ENCODE measurements around the gene KCNH2.
"Not testable (repeated sequence)": the region's sequence is repeated elsewhere in the genome, so short reads cannot be mapped to it uniquely, and the experiment has no call there.

The KCNH2 gene

GRCh38 chr7:150919160-150919559 is 59.0 kb downstream of the KCNH2 start:
- Histone ChIP-seq H3K27me3 (ENCODE audit: control insufficient read depth in 1 of 2, insufficient read depth in 2 of 2, low read length in 2 of 2) (no peaks in the 10 kb centered on the region), H3K9me3 (ENCODE audit: control insufficient read depth in 1 of 2, low read length in 2 of 2) (no peaks in the 10 kb centered on the region), H3K4me1 (ENCODE audit: control insufficient read depth in 1 of 2, insufficient read depth in 2 of 2, low read length in 2 of 2) (peaks cover 7 to 12% of the 10 kb centered on the region in 2 donors), H3K9ac (ENCODE audit: low read depth in 1 of 2, low read length in 2 of 2) (no peak overlapping the region), H3K27ac (ENCODE audit: low read depth, low read length) (no peak overlapping the region), H3K4me3 (ENCODE audit: low read depth in 1 of 2, low read length in 2 of 2) (no peak overlapping the region), H3K36me3 (ENCODE audit: control insufficient read depth in 1 of 2, insufficient read depth in 2 of 2, low read length in 2 of 2) (no peaks in the 10 kb centered on the region)

GRCh38 chr7:150918378-150918777 is 59.7 kb downstream of the KCNH2 start:
- H3K27ac ChIP-seq (ENCODE audit: low read depth, low read length) = no peak overlapping the region
- peaks cover 0 to 3% of the 10 kb centered on the region in 2 donors for H3K27me3 ChIP-seq (ENCODE audit: control insufficient read depth in 1 of 2, insufficient read depth in 2 of 2, low read length in 2 of 2)
- peaks cover 2 to 8% of the 10 kb centered on the region in 2 donors for H3K4me1 ChIP-seq (ENCODE audit: control insufficient read depth in 1 of 2, insufficient read depth in 2 of 2, low read length in 2 of 2)
- no peaks in the 10 kb centered on the region for H3K9me3 ChIP-seq (ENCODE audit: control insufficient read depth in 1 of 2, low read length in 2 of 2)
- no peak overlapping the region for H3K4me3 ChIP-seq (ENCODE audit: low read depth in 1 of 2, low read length in 2 of 2)
- no peaks in the 10 kb centered on the region for H3K36me3 ChIP-seq (ENCODE audit: control insufficient read depth in 1 of 2, insufficient read depth in 2 of 2, low read length in 2 of 2)
- no peak overlapping the region for H3K9ac ChIP-seq (ENCODE audit: low read depth in 1 of 2, low read length in 2 of 2)

DNA sequence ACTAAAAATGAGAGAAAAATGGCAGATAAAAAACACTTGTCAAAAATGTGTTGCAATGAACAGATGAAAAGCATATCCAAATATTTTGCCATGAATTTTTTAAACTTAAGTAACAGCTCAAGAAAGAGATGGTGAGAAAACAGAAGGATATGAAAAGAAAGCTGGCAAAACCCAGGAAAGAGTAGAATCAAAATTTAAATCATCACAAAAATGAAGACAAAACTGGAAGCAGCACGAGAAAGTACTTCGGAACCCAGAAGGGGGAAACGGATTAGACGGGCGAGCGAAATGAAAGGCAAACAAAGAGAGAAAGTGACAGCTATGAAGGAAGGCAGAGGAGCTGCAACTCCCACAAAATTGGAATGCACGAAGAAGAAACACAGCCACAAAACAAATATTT is 60.2 kb downstream of the KCNH2 start:
- H3K27me3 ChIP-seq (ENCODE audit: control insufficient read depth in 1 of 2, insufficient read depth in 2 of 2, low read length in 2 of 2) = peaks cover 0 to 4% of the 10 kb centered on the region in 2 donors
- no peaks in the 10 kb centered on the region for H3K36me3 ChIP-seq (ENCODE audit: control insufficient read depth in 1 of 2, insufficient read depth in 2 of 2, low read length in 2 of 2)
- no peak overlapping the region for H3K27ac ChIP-seq (ENCODE audit: low read depth, low read length)
- H3K4me3 ChIP-seq (ENCODE audit: low read depth in 1 of 2, low read length in 2 of 2) = no peak overlapping the region
- H3K9me3 ChIP-seq (ENCODE audit: control insufficient read depth in 1 of 2, low read length in 2 of 2) = no peaks in the 10 kb centered on the region
- peaks cover 0 to 4% of the 10 kb centered on the region in 2 donors for H3K4me1 ChIP-seq (ENCODE audit: control insufficient read depth in 1 of 2, insufficient read depth in 2 of 2, low read length in 2 of 2)
- no peak overlapping the region for H3K9ac ChIP-seq (ENCODE audit: low read depth in 1 of 2, low read length in 2 of 2)

DNA sequence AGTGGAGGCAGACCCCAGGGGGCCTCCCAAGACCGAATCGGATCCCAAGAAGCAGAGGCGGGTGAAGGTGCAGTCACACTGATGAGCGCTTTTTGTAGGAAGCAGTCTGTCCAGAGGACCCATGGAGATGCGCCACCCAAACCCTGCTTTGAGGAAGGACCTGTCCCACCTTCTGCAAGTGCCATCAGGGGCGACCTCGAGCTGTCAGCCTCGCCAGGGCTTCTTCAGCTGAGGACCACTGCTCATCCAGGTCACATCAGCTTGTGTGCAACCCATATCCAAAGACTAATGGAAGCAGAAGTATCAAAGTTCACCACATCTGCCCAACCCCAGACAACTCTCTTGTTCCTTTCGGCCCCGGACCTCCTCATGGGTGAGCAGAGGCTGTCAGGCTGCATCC is 61.5 kb downstream of the KCNH2 start:
- Histone ChIP-seq H3K9ac (ENCODE audit: low read depth in 1 of 2, low read length in 2 of 2) (no peak overlapping the region), H3K36me3 (ENCODE audit: control insufficient read depth in 1 of 2, insufficient read depth in 2 of 2, low read length in 2 of 2) (no peaks in the 10 kb centered on the region), H3K4me3 (ENCODE audit: low read depth in 1 of 2, low read length in 2 of 2) (no peak overlapping the region), H3K27ac (ENCODE audit: low read depth, low read length) (no peak overlapping the region), H3K4me1 (ENCODE audit: control insufficient read depth in 1 of 2, insufficient read depth in 2 of 2, low read length in 2 of 2) (no peaks in the 10 kb centered on the region), H3K27me3 (ENCODE audit: control insufficient read depth in 1 of 2, insufficient read depth in 2 of 2, low read length in 2 of 2) (peaks cover 0 to 4% of the 10 kb centered on the region in 2 donors), H3K9me3 (ENCODE audit: control insufficient read depth in 1 of 2, low read length in 2 of 2) (no peaks in the 10 kb centered on the region)

DNA sequence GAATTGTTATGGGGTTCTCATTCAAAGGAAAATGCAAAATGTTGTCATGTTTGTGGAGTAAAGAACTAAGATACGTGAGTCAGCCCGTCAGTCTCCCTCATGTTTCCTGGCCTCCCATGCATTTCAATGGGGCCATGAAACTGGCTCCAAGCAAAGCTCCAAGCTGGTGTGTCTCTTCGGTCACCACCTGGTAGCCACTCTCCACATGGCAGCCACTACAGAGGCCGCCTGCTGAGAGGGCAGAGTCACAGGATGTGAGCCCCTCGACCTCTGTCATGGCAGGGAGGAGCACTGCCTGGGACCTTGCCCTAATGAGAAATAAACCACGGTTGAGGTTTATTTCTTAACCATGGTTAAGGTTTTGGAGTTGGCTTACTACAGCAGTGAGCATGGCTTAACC is 63.2 kb downstream of the KCNH2 start:
- Histone ChIP-seq H3K9ac (ENCODE audit: low read depth in 1 of 2, low read length in 2 of 2) (no peak overlapping the region), H3K36me3 (ENCODE audit: control insufficient read depth in 1 of 2, insufficient read depth in 2 of 2, low read length in 2 of 2) (no peaks in the 10 kb centered on the region), H3K9me3 (ENCODE audit: control insufficient read depth in 1 of 2, low read length in 2 of 2) (no peaks in the 10 kb centered on the region), H3K27me3 (ENCODE audit: control insufficient read depth in 1 of 2, insufficient read depth in 2 of 2, low read length in 2 of 2) (peaks cover 0 to 4% of the 10 kb centered on the region in 2 donors), H3K4me1 (ENCODE audit: control insufficient read depth in 1 of 2, insufficient read depth in 2 of 2, low read length in 2 of 2) (no peaks in the 10 kb centered on the region), H3K4me3 (ENCODE audit: low read depth in 1 of 2, low read length in 2 of 2) (no peak overlapping the region), H3K27ac (ENCODE audit: low read depth, low read length) (no peak overlapping the region)

DNA sequence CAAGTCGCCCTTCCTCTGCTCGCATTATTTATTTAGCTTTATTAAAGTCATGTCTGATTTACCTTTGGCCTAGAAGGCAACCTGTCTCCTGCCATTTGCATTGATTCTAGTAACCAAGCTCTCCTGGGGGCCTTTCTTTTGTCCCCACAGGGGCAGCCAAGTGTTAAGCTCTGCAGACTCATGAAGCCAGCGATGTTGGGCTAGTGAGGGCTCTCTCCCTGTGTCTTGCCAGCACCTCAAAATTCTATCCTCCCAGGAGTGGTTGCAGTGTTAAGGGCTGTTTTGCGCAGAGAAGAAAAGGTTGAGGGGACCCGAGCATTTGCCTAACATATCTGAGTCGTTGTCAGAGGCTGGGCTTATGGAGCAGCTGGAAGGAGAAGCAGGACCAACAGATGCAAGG is 63.9 kb downstream of the KCNH2 start:
- H3K4me1 ChIP-seq (ENCODE audit: control insufficient read depth in 1 of 2, insufficient read depth in 2 of 2, low read length in 2 of 2) = no peaks in the 10 kb centered on the region
- no peak overlapping the region for H3K4me3 ChIP-seq (ENCODE audit: low read depth in 1 of 2, low read length in 2 of 2)
- no peaks in the 10 kb centered on the region for H3K9me3 ChIP-seq (ENCODE audit: control insufficient read depth in 1 of 2, low read length in 2 of 2)
- H3K36me3 ChIP-seq (ENCODE audit: control insufficient read depth in 1 of 2, insufficient read depth in 2 of 2, low read length in 2 of 2) = no peaks in the 10 kb centered on the region
- no peak overlapping the region for H3K9ac ChIP-seq (ENCODE audit: low read depth in 1 of 2, low read length in 2 of 2)
- H3K27me3 ChIP-seq (ENCODE audit: control insufficient read depth in 1 of 2, insufficient read depth in 2 of 2, low read length in 2 of 2) = peaks cover 0 to 4% of the 10 kb centered on the region in 2 donors
- H3K27ac ChIP-seq (ENCODE audit: low read depth, low read length) = no peak overlapping the region

DNA sequence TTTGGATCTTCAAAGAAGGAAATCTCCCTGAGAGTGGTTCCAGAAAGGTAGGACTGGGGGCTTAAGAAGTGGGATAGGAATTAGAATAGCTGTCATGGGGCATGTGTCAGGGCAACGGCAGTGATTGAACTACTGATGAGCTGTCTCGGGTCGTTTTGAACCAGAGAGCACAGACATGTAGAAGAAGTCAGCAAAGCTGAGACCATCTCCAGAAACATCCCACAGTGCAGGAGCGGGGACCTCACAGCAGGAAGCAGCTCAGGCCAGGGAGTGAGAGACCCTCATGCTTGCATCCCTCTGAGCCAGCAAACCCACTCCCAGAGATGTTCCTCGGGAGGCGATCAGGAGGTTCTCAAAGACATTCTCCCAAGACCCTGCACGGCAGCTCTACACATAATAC is 65.7 kb downstream of the KCNH2 start:
- no peaks in the 10 kb centered on the region for H3K4me1 ChIP-seq (ENCODE audit: control insufficient read depth in 1 of 2, insufficient read depth in 2 of 2, low read length in 2 of 2)
- no peak overlapping the region for H3K27ac ChIP-seq (ENCODE audit: low read depth, low read length)
- peaks cover 0 to 4% of the 10 kb centered on the region in 2 donors for H3K27me3 ChIP-seq (ENCODE audit: control insufficient read depth in 1 of 2, insufficient read depth in 2 of 2, low read length in 2 of 2)
- no peaks in the 10 kb centered on the region for H3K9me3 ChIP-seq (ENCODE audit: control insufficient read depth in 1 of 2, low read length in 2 of 2)
- no peaks in the 10 kb centered on the region for H3K36me3 ChIP-seq (ENCODE audit: control insufficient read depth in 1 of 2, insufficient read depth in 2 of 2, low read length in 2 of 2)
- no peak overlapping the region for H3K4me3 ChIP-seq (ENCODE audit: low read depth in 1 of 2, low read length in 2 of 2)
- no peak overlapping the region for H3K9ac ChIP-seq (ENCODE audit: low read depth in 1 of 2, low read length in 2 of 2)

GRCh38 chr7:150911590-150912267 is 66.4 kb downstream of the KCNH2 start:
- H3K9me3 ChIP-seq (ENCODE audit: control insufficient read depth in 1 of 2, low read length in 2 of 2) = no peaks in the 10 kb centered on the region
- H3K36me3 ChIP-seq (ENCODE audit: control insufficient read depth in 1 of 2, insufficient read depth in 2 of 2, low read length in 2 of 2) = no peaks in the 10 kb centered on the region
- no peak overlapping the region for H3K9ac ChIP-seq (ENCODE audit: low read depth in 1 of 2, low read length in 2 of 2)
- H3K4me1 ChIP-seq (ENCODE audit: control insufficient read depth in 1 of 2, insufficient read depth in 2 of 2, low read length in 2 of 2) = no peaks in the 10 kb centered on the region
- H3K27me3 ChIP-seq (ENCODE audit: control insufficient read depth in 1 of 2, insufficient read depth in 2 of 2, low read length in 2 of 2) = peaks cover 0 to 4% of the 10 kb centered on the region in 2 donors
- no peak overlapping the region for H3K27ac ChIP-seq (ENCODE audit: low read depth, low read length)
- H3K4me3 ChIP-seq (ENCODE audit: low read depth in 1 of 2, low read length in 2 of 2) = no peak overlapping the region

DNA sequence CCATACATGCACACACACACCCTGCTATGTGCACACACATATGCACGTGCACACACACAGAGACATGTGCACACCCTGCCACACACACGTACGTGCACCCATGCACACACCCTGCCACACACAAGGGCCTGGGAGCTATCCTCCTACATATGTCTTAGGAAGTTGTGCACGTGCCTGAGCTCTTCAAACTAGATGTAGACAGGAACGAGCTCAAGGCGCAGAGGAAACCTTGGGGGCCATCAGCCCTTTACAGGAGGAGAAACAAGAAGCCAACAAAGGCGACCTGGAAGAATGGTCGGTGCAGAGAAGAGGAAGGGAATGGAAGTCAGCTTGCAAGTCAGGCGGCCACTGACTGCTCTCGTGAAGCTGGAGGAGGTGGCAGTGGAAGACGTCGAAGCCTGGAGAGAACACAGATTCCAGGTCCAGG is 67.1 kb downstream of the KCNH2 start:
- H3K9me3 ChIP-seq (ENCODE audit: control insufficient read depth in 1 of 2, low read length in 2 of 2) = no peaks in the 10 kb centered on the region
- no peak overlapping the region for H3K4me3 ChIP-seq (ENCODE audit: low read depth in 1 of 2, low read length in 2 of 2)
- H3K27me3 ChIP-seq (ENCODE audit: control insufficient read depth in 1 of 2, insufficient read depth in 2 of 2, low read length in 2 of 2) = peaks cover 0 to 4% of the 10 kb centered on the region in 2 donors
- H3K9ac ChIP-seq (ENCODE audit: low read depth in 1 of 2, low read length in 2 of 2) = no peak overlapping the region
- H3K27ac ChIP-seq (ENCODE audit: low read depth, low read length) = no peak overlapping the region
- H3K36me3 ChIP-seq (ENCODE audit: control insufficient read depth in 1 of 2, insufficient read depth in 2 of 2, low read length in 2 of 2) = no peaks in the 10 kb centered on the region
- H3K4me1 ChIP-seq (ENCODE audit: control insufficient read depth in 1 of 2, insufficient read depth in 2 of 2, low read length in 2 of 2) = no peaks in the 10 kb centered on the region

- H3K9ac ChIP-seq (ENCODE audit: low read depth in 1 of 2, low read length in 2 of 2); H3K27me3 ChIP-seq (ENCODE audit: control insufficient read depth in 1 of 2, insufficient read depth in 2 of 2, low read length in 2 of 2); H3K36me3 ChIP-seq (ENCODE audit: control insufficient read depth in 1 of 2, insufficient read depth in 2 of 2, low read length in 2 of 2); H3K4me1 ChIP-seq (ENCODE audit: control insufficient read depth in 1 of 2, insufficient read depth in 2 of 2, low read length in 2 of 2); H3K9me3 ChIP-seq (ENCODE audit: control insufficient read depth in 1 of 2, low read length in 2 of 2); H3K4me3 ChIP-seq (ENCODE audit: low read depth in 1 of 2, low read length in 2 of 2); H3K27ac ChIP-seq (ENCODE audit: low read depth, low read length): not testable (repeated sequence)
These were observed 67.7 kb downstream of the KCNH2 start for GRCh38 chr7:150910305-150910995.
